Measurements from ENCODE around the gene LMNA.

Gene LMNA

GRCh38 chr1:156138458-156138867 lies 24.0 kb downstream of the LMNA start:
- no peak for DNase-seq (ENCODE audit: extremely low read depth in 1 of 2, low read depth in 1 of 2)

DNA sequence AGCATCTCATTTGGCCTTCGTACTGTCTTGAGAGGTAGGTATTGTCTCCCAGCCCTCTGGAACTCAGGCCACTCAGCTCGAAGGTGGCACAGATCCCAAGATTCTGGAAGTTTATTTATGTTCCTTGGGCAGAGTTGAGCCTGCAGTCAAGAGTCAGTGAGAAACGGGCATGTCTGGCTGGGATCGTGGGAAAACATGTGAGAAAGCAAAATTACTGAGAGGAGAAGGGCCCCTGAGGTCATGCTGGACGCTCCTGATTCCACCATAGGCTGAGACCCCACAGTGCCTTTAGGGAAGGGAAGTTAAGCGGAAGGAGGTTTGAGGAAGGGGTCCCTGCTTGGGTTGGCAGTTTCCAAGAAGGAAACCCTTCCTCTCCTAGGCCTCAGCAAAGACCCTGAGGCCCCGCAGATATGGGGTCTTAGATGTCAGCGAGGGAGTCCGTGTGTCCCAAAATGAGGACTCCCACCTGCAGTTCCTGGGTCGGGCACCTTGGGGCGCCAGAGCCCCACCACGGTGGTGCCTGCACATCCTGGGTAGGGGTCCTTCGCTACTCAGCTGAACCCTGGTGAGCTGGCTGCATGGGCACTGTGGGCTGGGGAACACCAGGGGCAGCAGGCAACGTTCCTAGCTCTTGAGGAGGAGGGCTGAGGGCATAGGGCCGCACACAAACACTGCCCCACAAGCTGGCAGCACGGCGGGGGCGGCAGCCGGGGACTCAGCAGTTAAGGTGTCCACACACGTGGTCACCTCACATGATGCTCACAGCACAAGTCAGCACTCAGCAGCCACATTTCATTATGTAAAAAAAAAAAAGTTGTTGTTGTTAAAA lies 26.6 kb downstream of the LMNA start:
- DNase-seq (ENCODE audit: extremely low read depth in 1 of 2, low read depth in 1 of 2), result no peak

- DNase-seq (ENCODE audit: extremely low read depth in 1 of 2, low read depth in 1 of 2), result no peak
Observed at GRCh38 chr1:156143765-156144489, 29.4 kb downstream of the LMNA start.

DNA sequence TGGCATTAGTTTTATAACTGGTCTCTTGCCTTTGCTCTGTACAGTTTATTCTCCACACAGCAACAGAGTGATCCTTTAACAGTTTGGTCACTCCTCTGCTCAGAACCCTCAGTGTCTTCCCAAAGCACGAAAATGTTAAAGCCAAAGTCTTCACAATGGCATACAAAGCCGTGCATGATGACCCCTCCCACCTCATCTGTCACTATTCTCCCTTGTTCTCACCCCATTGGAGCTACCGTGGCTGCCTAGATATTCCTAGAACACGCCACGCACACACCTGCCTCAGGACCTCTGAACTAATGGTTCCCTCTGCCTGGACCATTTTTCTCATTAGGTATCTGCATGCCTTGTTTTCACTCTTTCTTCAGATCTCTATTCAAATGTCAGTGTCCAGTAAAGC lies 30.2 kb downstream of the LMNA start:
- DNase-seq (ENCODE audit: extremely low read depth in 1 of 2, low read depth in 1 of 2), result no peak

DNA sequence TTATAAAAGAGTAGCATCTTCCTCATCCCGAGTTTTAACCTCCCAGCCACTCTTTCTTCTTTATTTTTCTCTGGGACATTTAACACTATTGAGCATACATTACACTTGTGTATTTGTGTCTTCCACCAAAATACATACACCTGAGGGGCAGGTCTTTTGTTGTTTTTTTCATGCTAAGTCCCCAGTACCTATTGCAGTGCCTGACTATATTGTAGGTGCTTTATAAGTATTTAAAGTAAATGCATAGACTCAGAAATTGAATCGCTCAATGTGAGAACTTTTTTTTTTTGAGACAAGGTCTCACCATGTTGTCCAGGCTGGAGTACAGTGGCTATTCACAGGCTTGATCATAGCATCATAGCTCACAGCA lies 31.1 kb downstream of the LMNA start:
- no peak for DNase-seq (ENCODE audit: extremely low read depth in 1 of 2, low read depth in 1 of 2)

- no peak for DNase-seq (ENCODE audit: extremely low read depth in 1 of 2, low read depth in 1 of 2)
Observed at GRCh38 chr1:156146020-156146768, 31.7 kb downstream of the LMNA start.

DNA sequence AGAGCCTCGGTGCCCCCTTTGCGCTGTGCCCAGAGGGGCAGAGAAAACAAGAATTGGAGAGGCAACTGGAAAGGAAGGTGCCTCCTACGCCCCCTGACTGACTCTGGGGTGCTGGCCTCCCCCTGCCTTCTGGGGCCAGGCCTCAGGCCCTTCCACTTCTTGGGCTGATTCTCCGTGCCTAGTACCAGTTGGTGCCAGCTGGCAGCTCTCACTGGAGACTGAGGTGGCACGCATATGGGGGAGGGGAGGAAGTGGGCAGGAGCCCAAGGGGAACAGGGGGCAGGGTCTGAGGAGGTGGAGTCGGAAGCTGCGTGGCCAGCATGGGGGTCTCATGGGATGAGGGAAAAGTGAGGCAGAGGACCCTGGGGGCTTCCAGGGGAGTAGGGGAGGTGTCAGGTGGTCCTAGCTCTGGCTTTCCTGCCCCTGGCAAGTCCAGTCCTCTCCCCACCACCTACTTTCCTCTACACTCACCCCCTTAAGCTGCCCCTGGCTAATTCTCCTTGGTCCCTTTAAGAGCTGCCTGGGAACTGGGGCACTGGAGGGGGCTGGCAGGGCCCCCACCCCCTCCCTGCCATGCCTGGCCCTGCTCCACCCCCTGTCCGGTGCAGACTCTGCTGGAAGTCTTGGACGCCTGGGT lies 32.4 kb downstream of the LMNA start:
- no peak for DNase-seq (ENCODE audit: extremely low read depth in 1 of 2, low read depth in 1 of 2)

DNA sequence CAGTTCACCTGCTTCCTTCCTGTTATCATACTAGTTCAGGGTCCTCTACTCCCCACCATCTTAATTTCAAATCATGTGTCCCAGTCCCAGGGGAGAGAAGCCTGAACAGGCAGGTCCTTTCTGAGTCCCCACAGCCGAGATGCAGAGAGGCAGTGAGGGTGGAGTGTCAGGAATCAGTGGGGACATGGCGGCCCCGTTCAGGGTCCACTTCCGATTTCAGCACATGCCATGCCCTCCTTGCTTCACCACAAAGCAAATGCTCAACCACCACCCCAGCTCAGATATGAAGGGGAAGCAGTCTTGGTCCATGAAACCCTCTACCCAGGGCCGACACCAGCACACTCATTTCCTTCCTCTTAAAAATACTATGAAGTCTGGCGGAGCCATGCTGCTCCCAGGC lies 33.7 kb downstream of the LMNA start:
- DNase-seq (ENCODE audit: extremely low read depth in 1 of 2, low read depth in 1 of 2), result no peak

- DNase-seq (ENCODE audit: extremely low read depth in 1 of 2, low read depth in 1 of 2), result no peak
Observed at GRCh38 chr1:156149374-156150332, 35.1 kb downstream of the LMNA start.

- DNase-seq (ENCODE audit: extremely low read depth in 1 of 2, low read depth in 1 of 2), result no peak
Observed at GRCh38 chr1:156150333-156151011, 36.0 kb downstream of the LMNA start.

DNA sequence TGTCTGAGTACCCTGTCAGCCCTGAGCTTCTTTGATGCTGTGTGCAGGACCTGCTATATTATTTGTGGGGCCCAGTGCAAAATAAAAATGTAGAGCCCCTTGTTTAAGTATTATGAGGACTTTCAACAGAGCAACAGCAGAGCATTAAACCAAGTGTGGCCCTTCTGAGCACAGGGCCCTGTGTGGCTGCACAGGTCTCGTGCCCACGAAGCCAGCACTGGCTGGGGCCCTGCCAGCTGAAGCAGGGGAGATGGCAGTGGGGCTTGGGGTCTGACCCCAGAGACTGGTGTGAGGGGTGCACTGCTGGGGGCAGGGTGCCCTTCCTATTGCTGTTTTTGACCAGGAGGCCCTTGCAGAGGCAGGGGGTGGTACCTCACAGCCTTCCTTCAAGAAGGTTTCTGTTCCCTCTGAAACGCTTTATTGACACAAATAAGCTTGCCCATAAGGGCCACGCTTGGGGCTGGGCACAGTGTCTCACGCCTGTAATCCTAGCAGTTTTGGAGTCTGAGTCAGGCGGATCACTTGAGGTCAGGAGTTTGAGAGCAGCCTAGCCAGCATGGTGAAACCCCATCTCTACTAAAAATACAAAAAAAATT lies 36.7 kb downstream of the LMNA start:
- no peak for DNase-seq (ENCODE audit: extremely low read depth in 1 of 2, low read depth in 1 of 2)

GRCh38 chr1:156152628-156153027 lies 38.1 kb downstream of the LMNA start:
- no peak for DNase-seq (ENCODE audit: extremely low read depth in 1 of 2, low read depth in 1 of 2)

DNA sequence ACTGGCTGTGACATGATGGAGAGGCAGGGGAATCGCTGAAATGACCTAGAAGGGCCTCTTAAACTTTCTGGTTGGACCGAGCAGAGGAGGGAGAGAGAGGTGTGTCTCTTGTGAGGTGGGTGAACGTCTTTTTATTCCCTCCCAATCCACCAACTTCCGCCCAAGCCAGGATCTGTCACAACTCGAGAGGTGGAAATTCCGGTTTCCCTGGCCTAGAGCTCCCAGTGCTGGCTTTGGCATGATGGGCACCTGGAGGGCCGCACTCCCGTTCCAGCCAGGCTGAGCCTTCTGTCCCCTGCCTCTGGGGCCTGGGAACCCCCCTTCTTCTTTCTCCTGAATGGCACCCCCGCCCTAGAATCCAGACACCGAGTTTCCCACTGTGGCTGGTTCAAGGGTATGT lies 38.9 kb downstream of the LMNA start, which contains the start of gene SEMA4A:
Gene SEMA4A, plus strand, starts transcription at position 224 of the 400 bp plus-strand sequence. CDS start 994 bp downstream, outside the sequence.
- DNase-seq (ENCODE audit: extremely low read depth in 1 of 2, low read depth in 1 of 2), result no peak

- peak in 1 of 2 donors; percentile 83 for DNase-seq (ENCODE audit: extremely low read depth in 1 of 2, low read depth in 1 of 2)
Observed at GRCh38 chr1:156154317-156154749, 39.8 kb downstream of the LMNA start.

- DNase-seq (ENCODE audit: extremely low read depth in 1 of 2, low read depth in 1 of 2), result no peak
Observed at GRCh38 chr1:156155756-156156510, 41.4 kb downstream of the LMNA start.

GRCh38 chr1:156157506-156157905 lies 43.0 kb downstream of the LMNA start:
- no peak for DNase-seq (ENCODE audit: extremely low read depth in 1 of 2, low read depth in 1 of 2)

DNA sequence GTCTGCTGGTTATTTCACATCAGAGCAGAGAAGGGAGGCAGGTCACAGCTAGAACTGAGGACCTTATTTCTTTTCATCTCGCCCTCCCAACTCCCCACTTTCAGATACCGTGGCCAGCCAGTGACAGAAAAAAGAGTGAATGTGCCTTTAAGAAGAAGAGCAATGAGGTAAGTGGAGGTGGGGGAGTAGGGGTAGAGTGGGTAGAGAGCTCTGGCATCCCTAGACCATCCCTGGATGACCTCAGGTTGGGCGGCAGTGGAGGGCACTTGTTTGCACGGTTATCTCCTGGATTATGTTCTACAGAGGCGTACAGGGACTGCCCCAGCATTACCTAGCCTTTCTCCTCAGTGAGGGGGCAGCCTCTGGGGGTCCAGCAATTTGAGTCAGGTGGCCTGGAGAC lies 43.5 kb downstream of the LMNA start:
- no peak for DNase-seq (ENCODE audit: extremely low read depth in 1 of 2, low read depth in 1 of 2)
